Fibroblast of the aortic adventitia (primary cell): ENCODE data around the gene LRRC71. TPM values are rescaled to one million over a fixed set of nuclear protein-coding genes. Genes with fewer than 3 reads are reported as not detected.

Experiments
- DNase-seq: peaks from one replicate; pipeline ENCODE4 v3.0.0-alpha.2; 2010; ENCODE audit warnings: low read depth
- H3K4me3 ChIP-seq: 2 replicates; pipeline ENCODE4 v1.5.1; 2011; ENCODE audit warnings: low read depth, mild to moderate bottlenecking, control low read depth, low read length, moderate library complexity
- total RNA-seq: library from RNA; depleted of rRNA; stranded (reverse); fragments of >200 nt; gene quantifications from 2 replicates; pipeline ENCODE4 v1.2.3, GENCODE V29; 2012; ENCODE audit warnings: low replicate concordance
- TF ChIP-seq, protein P1 (sequence below): IDR thresholded peaks from 2 replicates; pipeline ENCODE4 v1.5.1; 2011; ENCODE audit warnings: mild to moderate bottlenecking, low read length, control low read depth, inconsistent platforms; ENCODE audit not compliant: insufficient read depth

LRRC71 gene
- total RNA-seq, 1 donor = 0.09 TPM

GRCh38 chr1:156953571-156953970, 33.1 kb downstream of the LRRC71 start:
- TF ChIP-seq, protein P1, sequence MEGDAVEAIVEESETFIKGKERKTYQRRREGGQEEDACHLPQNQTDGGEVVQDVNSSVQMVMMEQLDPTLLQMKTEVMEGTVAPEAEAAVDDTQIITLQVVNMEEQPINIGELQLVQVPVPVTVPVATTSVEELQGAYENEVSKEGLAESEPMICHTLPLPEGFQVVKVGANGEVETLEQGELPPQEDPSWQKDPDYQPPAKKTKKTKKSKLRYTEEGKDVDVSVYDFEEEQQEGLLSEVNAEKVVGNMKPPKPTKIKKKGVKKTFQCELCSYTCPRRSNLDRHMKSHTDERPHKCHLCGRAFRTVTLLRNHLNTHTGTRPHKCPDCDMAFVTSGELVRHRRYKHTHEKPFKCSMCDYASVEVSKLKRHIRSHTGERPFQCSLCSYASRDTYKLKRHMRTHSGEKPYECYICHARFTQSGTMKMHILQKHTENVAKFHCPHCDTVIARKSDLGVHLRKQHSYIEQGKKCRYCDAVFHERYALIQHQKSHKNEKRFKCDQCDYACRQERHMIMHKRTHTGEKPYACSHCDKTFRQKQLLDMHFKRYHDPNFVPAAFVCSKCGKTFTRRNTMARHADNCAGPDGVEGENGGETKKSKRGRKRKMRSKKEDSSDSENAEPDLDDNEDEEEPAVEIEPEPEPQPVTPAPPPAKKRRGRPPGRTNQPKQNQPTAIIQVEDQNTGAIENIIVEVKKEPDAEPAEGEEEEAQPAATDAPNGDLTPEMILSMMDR = no peak
- no peak overlapping the region for H3K4me3 ChIP-seq
- DNase-seq = no peak

- no peak for DNase-seq
- H3K4me3 ChIP-seq = no peak overlapping the region
- TF ChIP-seq, protein P1 = no peak
Measured at GRCh38 chr1:156956333-156956732, 35.9 kb downstream of the LRRC71 start.

GRCh38 chr1:156957634-156958033, 37.2 kb downstream of the LRRC71 start:
- no peak for DNase-seq
- TF ChIP-seq, protein P1 = no peak
- H3K4me3 ChIP-seq = no peak overlapping the region

DNA sequence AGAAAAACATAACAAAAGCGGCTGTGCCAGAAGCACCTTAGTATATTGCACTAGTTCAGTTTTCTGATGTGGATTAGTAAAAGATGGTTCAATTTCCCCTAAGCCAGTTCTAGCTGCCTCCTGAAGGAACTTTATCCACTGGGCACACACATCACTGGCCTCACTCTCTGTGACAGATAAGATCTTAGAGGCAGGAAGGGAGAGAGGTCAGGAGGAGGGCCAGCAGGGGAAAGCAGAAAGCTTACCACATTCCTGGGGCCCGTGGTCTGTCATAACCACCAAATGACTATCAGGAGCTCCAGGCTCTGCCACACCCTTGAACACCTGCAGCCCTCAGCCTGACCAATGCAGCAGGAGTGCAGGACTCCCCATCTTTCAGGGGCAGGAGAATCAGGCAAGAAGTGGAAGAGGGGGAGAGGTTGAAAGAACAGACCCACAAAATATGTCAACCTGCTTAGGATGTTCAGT, 37.8 kb downstream of the LRRC71 start:
- H3K4me3 ChIP-seq = no peak overlapping the region
- TF ChIP-seq, protein P1 = no peak
- DNase-seq = no peak

GRCh38 chr1:156959414-156959813, 39.0 kb downstream of the LRRC71 start:
- DNase-seq = peak; percentile 7
- TF ChIP-seq, protein P1 = no peak
- H3K4me3 ChIP-seq = no peak overlapping the region

DNA sequence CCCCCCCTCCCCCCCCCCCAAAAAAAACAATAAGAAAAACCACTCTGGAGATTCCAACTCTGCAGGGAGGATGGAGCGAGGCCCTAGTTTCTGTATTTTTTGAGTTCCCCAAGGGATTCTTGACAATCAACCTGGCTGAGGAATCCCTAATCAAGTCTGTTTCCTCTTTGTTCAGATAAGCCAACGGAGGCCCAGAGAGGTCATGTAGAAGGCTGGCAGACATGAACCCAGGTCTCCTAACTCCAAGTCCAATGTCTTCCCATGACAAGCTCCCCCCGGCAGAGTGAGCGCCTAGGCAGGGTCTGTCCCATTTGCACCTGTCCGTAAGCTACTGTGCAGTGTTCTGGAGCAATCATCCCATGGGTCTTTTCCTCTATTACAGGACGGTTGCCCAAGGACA, 39.5 kb downstream of the LRRC71 start:
- TF ChIP-seq, protein P1 = no peak
- no peak overlapping the region for H3K4me3 ChIP-seq
- no peak for DNase-seq

DNA sequence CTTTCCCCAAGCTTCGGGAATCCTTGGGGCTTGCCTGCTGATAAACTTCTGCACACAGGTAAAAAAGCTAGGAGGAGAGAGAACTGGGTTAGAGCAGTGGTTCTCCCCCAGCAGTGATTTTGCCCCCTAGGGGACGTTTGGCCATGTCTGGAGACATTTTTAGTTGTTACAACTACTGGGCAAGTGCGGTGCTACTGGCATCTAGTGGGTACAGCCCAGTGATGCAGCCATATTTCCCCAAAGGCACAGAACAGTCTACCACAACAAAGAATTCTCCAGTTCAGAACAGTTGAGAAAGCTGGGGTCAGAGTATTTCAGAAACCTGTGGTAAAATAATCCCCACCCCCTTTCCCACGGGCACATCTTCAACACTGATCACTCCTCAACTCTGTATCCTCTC, 41.3 kb downstream of the LRRC71 start:
- DNase-seq = no peak
- TF ChIP-seq, protein P1 = peak; percentile 16
- no peak overlapping the region for H3K4me3 ChIP-seq
